HG02943 (cell line): Measurements from ENCODE around the gene HS3ST5.
"Not testable (repeated sequence)": the region's sequence is repeated elsewhere in the genome, so short reads cannot be mapped to it uniquely, and the experiment has no call there.

Experiments
- ATAC-seq: cut with Tn5 transposase; IDR thresholded peaks from one replicate; pipeline ENCODE4 v1.9.1; 2021; ENCODE audit warnings: mild to moderate bottlenecking, low read depth, moderate library complexity; ENCODE audit not compliant: unreplicated experiment

HS3ST5 gene

DNA sequence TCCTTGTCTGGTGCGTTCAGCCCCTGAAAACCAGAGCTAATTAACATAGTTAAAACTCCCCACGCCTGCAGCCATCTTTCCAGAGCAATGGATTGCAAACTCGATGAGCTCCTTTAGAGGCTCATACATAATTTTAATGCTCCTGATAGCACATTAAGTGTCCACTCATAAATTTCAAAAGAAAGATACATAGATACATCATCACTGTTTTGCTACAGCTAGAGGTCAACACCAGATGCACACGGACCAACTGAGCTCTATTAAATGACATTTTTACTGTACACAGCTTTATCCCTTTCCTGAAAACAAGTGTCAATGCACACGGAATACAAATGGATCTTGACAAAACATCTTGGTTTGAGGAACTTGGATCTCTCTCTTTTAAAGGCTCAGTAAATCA lies 280.6 kb downstream of the HS3ST5 start:
- ATAC-seq = no peak

GRCh38 chr6:114061741-114062140 lies 281.1 kb downstream of the HS3ST5 start:
- no peak for ATAC-seq

DNA sequence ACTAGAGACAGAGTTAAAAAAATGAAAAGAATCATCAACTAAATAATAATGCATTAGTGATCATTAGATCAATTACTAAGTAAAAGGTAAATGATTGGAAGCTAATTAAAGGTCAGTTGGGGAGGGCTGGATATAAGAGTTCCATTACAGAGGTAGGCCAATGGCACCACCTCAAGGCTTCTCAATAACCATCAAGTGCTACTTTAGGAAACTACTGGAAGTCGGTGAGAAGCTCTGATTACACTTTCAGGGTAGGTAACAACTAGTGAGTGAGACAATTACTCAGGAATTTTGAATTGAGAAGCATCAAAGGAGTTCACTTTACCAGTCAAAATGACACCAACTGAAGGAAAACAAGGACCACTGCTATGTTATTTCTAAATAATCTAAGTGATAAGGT lies 281.7 kb downstream of the HS3ST5 start:
- ATAC-seq = no peak

GRCh38 chr6:114058435-114058834 lies 284.4 kb downstream of the HS3ST5 start:
- no peak for ATAC-seq

- no peak for ATAC-seq
Measured at GRCh38 chr6:114055763-114056162, 287.1 kb downstream of the HS3ST5 start.

DNA sequence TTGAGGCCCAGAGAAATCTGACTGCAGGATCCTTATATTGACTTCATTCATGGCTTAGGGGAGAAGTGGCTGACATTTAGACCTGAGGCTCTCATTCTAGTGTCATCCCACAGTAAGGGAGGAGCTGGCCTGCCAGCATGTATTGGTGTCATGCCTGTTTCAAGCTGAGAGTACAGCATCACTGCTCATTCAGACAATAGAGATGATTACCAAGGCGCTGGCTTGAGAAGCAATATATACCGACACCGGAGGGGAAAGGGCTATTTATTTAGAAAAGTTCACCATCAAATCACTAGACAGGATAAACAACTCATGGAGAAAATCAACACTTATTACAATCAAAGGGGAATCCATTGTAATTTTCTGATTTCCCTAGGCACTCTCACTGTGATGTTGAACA lies 287.5 kb downstream of the HS3ST5 start:
- ATAC-seq = no peak

DNA sequence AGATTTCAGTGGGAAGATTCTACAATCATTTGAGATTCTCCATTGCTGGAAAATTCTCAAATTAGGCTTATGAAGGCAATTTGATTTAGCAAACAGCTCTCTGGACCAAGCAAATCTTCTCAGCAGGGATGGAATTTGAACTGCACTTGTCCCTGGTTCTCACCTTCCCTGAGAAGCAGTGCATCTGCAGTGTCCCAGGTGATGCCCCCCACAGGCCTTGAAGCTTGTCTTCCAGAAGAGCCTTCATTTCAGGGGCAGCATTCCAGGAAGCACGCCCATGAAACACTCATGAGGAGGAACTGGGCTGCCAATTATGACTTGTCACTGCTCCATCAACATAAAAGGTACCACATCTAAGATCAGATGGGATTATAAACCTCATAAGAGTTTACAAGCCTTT lies 289.0 kb downstream of the HS3ST5 start:
- no peak for ATAC-seq

DNA sequence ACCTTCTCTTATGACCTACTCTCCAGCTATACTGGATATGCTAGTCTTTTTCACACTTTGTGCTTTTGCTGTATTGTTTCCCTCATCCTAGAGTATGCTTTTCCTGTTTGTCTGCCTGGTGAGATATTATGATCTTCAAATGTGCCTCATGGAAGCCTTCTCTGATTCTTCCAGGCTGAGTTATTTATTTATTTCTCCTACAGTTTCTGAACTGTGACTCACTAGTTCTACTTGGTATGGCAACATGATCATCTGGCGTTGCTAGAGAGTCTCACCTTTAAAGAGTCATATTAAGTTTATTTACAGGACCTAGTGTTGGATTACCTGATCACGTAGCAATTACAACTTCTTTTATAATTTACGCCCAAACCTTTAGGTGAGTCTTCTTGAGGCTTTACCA lies 290.7 kb downstream of the HS3ST5 start:
- no peak for ATAC-seq

GRCh38 chr6:114051031-114051430 lies 291.8 kb downstream of the HS3ST5 start:
- ATAC-seq = no peak

DNA sequence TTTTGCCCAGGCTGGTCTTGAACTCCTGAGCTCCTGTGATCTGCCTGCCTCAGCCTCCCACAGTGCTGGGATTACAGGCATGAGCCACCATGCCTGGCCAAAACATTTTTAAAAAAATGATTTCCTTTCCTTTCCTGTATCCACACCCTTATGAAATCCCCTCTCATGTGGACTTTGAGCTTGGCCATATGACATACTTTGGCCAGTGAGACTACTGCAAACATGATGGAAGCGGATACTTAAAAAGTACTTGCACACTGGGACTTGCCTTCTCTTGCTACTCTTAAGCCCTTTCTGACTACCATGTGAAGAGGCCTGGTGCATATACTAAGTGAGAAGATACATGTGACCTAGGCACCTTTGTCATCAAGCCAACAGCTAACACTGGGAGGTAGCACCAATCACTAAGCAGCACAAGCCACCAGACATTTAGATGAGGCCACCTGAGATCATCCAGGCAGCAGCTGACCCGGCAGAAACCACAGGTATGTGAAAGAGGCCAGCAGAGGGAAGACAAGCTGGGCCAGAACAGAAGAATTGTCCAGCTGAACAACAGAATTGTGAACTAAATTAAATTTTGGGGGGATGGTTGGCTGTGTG lies 293.4 kb downstream of the HS3ST5 start:
- no peak for ATAC-seq

DNA sequence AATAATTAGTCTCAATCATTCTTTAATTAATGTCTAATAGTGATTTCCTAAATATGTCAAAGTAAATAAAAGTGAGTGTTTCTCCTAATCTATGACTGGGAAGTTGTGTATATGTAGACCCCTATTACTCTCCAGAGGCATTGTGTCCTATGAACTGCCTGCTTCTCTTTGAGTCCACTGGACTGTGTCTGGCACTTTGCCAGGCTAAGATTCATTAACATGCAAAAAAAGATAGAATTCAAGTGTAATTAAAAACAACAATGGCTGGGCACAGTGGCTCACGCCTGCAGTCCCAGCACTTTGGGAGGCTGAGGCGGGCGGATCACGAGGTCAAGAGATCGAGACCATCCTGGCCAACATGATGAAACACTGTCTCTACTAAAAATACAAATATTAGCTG lies 298.3 kb downstream of the HS3ST5 start:
- ATAC-seq = not testable (repeated sequence)

- no peak for ATAC-seq
Measured at GRCh38 chr6:114042267-114043016, 300.4 kb downstream of the HS3ST5 start.

DNA sequence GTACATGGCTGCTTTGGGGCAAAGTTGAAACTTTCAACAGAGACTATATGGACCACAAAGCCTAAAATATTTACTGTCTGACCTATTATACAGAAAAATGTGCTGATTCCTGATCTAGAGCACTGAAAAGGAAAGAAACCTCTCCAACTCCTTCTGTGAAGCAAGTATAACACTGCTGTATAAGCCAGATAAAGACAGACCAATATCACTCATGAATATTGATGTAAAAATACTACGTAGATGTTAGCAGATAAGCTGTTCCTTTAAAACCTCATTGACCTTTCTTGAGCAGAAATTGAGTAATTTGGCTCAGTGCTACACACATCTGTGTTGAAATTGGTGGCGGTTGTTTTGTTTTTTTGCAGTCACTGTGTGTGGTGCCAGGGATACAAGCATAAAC lies 302.0 kb downstream of the HS3ST5 start:
- no peak for ATAC-seq

GRCh38 chr6:114039841-114040240 lies 303.0 kb downstream of the HS3ST5 start:
- ATAC-seq = no peak

DNA sequence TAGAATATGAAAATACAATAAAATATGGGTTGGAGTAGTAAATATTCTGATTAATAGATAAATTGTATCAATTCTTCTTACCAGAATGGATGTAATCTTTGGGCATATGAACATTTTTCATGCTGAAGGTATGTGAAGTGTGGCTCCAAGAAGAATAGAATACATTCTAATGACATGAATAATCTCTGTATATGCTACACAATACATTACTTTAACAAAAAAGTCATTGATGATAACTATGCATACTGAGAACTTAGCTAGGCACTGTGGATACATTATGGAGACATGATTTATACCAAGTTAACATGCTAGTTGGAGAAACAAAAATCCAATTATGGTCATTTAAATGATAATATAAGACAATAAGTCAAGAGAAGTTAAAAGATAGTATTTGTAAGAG lies 309.2 kb downstream of the HS3ST5 start:
- no peak for ATAC-seq

DNA sequence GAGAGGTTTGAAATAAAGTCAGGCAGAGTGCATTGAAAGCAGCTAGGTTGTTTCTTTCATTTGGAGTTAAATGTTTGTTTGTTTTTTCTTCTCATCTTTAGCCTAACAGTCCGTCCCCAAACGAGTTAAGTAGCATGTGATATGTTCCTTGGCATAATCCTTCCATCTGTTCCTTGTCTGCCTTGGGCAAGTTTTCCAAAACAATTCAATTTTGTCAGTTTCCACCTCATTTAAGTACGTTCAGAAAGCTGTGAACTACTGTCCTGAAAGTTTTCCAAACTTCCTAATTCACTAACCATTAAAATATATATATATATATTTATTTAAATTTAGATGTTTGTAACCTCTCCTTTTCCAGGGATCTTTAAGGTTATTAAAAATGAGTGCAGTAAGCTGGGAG lies 310.1 kb downstream of the HS3ST5 start:
- no peak for ATAC-seq

DNA sequence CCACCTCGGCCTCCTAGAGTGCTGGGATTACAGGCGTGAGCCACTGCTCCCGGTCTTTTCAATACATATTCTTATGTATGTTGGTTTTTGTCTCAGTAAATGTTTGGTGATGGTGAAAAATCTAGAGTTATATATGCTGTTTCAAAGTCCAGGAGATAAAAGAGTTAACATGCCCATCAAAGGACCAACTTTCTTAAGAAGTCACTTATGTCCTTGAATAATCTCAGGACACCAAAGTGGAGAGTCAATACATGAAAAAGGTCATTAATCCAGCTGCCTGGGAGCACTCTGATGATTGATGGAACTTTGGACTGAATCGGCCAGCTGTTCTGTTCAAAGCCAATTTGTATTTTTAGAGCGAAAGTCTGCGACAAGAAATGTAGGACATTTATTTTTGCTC lies 312.1 kb downstream of the HS3ST5 start:
- no peak for ATAC-seq

DNA sequence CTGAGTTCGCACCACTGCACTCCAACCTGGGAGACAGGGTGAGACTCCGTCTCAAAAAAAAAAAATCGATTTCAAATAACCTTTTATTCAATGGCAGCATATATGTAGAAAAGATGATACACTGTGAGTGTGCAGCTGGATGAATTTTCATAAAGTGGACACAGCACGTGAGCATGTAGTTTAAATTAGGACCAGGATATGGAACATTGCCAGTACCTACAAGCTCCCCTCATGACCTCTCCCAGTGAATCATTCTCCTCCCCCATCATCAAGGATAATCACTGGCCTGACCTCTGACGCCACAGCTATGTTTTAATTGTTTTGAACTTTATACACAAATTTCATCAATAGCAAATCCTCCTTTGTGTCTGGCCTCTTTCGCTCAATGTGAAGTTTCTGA lies 318.1 kb downstream of the HS3ST5 start:
- no peak for ATAC-seq

GRCh38 chr6:114020196-114020595 lies 322.6 kb downstream of the HS3ST5 start:
- ATAC-seq = no peak

DNA sequence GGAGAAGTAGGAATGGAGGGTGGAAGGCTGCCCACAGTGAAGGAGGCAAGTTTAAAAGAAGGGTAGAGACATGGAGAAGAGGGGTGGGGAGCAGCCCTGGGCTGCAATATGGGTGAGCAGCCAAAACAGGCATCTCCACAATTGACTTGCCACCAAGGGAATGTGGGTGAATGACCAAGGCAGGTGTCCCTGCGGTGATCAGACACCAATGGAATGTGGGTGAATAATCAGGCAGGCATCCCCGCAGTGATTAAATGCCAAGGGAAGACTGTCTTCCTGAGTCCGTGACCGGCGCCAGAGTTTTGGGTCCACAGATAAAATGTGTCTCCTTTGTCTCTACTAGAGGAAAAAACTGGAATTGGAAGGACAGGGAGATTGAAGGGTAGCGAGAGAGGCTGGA lies 325.7 kb downstream of the HS3ST5 start:
- ATAC-seq = not testable (repeated sequence)

DNA sequence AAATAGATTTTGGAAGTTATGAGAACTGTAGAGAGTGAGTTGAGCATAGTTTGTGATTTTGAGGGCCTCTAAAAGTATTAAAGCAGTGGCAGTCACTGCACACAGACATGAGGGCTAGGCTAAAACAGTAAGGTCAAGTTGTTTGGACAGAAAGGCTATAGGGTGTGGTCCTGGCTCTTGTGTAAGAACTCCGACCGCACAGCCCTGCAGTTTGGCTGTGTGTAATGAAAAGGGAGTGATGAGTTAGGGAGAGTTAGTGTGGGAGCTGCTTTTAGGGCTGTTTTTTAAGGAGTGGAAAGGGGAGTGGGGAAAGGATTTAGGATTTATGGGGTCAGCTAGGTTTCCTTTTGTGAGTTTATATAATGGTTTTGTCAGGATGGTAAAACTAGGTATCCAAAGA lies 328.7 kb downstream of the HS3ST5 start:
- not testable (repeated sequence) for ATAC-seq

- not testable (repeated sequence) for ATAC-seq
Measured at GRCh38 chr6:114011486-114011885, 331.3 kb downstream of the HS3ST5 start.
